Breast epithelium (tissue), 3 donors: ENCODE measurements around the gene CARD8.
"Not testable (repeated sequence)": the region's sequence is repeated elsewhere in the genome, so short reads cannot be mapped to it uniquely, and the experiment has no call there.

ENCODE experiments used
- CTCF ChIP-seq, 3 donors: fragments of 450-650 bp; IDR thresholded peaks; one replicate each; pipeline ENCODE4 v1.5.1; 2016 to 2017; ENCODE audit warnings: antibody characterized with exemption in 3 of 3, mild to moderate bottlenecking in 3 of 3, moderate library complexity in 3 of 3
- POLR2A ChIP-seq: fragments of 450-650 bp; IDR thresholded peaks from one replicate; pipeline ENCODE4 v1.6.1; 2016; ENCODE audit warnings: antibody characterized with exemption, mild to moderate bottlenecking, moderate library complexity

GRCh38 chr19:48258992-48259391 lies 3.3 kb upstream of the CARD8 start:
- not testable (repeated sequence) for TF ChIP-seq CTCF (IDR thresholded peaks at IDR 0.05); POLR2A
